Measurements from ENCODE around the gene KCNJ12.
A peak's percentile ranks its signal among the peaks of the same experiment; 100 is the strongest.
"Not testable (repeated sequence)": the region's sequence is repeated elsewhere in the genome, so short reads cannot be mapped to it uniquely, and the experiment has no call there.

The KCNJ12 gene

GRCh38 chr17:21452377-21453143, 76.4 kb downstream of the KCNJ12 start:
- no peak for DNase-seq (ENCODE audit: low spot score)

GRCh38 chr17:21453144-21453898, 77.2 kb downstream of the KCNJ12 start:
- DNase-seq (ENCODE audit: low spot score): no peak

DNA sequence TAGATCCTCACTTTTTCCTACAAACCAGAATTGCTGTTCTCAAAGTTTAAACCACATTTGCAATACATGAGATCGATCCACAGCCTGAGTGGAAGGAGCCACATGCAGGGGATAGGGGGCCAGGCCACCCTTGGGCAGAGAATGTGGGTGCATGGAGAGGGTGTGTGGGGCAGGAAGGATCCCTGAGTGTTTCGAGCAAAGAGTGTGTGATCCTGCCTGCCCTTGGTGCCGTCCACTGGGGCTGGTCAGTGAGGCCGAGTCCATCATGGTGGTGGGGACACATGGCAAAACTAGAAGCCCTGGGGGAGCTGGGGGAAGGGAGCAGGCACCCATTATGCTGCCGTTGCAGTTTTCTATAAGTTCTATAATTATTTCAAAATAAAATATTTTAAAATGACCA, 77.8 kb downstream of the KCNJ12 start:
- DNase-seq (ENCODE audit: low spot score): not testable (repeated sequence)

DNA sequence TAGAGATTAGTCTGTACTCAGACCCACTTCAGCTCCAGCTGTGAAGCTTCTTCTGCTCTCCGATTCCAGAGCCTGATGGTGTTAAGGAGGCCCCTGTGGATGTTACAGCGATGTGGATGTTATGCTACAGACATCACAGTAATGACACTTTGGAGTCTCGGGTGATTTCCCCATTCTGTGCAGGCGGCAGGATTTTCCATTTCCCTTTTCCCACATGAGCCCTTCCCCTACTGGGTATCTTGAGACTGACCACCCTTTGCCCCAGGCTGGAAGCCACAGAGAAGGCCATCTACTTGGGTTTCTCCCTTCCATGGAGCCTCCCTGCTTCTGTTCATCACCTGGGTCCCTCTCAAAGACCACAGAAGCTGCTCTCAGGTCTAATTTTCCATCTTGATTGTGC, 78.3 kb downstream of the KCNJ12 start:
- DNase-seq (ENCODE audit: low spot score): no peak

DNA sequence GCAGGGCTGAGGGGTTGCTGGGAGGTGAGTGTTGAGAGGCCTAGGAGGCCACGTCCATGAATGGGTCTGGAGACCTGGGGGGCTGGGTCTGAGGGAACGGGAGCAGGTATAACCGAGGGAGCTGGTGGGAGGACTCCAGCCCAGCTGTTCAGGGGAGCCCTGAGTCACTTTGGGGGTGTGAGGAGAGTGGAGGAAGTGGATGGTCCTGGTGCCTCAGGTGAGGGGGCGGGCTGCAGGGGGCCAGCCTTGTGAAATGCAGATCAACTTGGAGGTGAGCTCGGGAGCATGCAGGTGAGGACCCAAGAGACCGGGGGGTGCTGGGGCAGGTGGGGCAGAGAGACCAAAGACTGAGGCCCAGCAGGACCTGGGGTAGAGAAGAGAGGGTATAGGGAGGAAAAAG, 79.6 kb downstream of the KCNJ12 start:
- no peak for DNase-seq (ENCODE audit: low spot score)

- DNase-seq (ENCODE audit: low spot score): not testable (repeated sequence)
These were observed 80.3 kb downstream of the KCNJ12 start for GRCh38 chr17:21456449-21456848.

- DNase-seq (ENCODE audit: low spot score): peak; percentile 95
These were observed 81.2 kb downstream of the KCNJ12 start for GRCh38 chr17:21457051-21458026.

- DNase-seq (ENCODE audit: low spot score): no peak
These were observed 81.9 kb downstream of the KCNJ12 start for GRCh38 chr17:21458054-21458453.

- no peak for DNase-seq (ENCODE audit: low spot score)
These were observed 83.4 kb downstream of the KCNJ12 start for GRCh38 chr17:21459536-21459935.

GRCh38 chr17:21460358-21460757, 84.2 kb downstream of the KCNJ12 start:
- no peak for DNase-seq (ENCODE audit: low spot score)

DNA sequence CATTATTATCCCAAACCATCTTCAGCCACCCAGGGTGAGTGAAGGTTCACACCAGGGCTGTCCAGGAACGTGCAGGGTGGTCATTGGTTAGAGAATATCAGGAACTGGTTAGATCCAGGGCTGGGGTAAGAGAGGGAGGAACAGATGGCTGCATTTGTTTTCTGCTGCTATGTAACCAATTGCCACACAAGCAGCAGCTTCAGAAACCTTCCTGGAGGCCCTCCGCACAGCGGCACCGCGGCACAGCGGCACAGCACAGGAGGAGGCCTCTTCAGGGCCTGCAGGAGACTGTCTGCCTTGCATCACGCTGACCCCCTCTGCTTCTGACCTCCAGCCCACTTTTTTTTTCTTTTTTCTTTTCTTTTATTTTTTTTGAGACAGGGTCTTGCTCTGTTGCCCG, 86.1 kb downstream of the KCNJ12 start:
- no peak for DNase-seq (ENCODE audit: low spot score)

DNA sequence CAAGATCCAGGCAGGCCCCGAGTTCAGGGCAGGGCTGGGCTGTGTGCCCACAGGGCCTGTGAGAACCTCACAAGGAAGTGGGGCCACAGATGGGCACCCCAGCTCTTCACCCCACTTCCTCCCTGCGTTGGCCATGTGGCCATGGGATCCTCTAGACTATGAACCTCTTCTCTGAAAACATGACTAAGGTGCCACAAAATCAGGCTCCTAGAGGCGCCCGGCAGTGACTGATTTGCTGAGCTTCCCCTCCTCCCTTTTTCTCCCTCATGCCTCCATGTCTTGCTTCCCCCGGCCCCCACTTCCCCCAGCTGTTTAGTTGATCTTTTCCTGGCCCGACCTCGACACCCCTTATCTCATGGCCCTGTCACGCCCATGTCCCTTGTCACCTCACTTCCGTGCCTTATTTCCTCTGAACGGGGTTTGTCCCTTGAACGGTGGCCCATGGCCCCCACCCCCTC, 87.1 kb downstream of the KCNJ12 start:
- DNase-seq (ENCODE audit: low spot score): no peak

- DNase-seq (ENCODE audit: low spot score): no peak
These were observed 87.7 kb downstream of the KCNJ12 start for GRCh38 chr17:21463779-21464407.

DNA sequence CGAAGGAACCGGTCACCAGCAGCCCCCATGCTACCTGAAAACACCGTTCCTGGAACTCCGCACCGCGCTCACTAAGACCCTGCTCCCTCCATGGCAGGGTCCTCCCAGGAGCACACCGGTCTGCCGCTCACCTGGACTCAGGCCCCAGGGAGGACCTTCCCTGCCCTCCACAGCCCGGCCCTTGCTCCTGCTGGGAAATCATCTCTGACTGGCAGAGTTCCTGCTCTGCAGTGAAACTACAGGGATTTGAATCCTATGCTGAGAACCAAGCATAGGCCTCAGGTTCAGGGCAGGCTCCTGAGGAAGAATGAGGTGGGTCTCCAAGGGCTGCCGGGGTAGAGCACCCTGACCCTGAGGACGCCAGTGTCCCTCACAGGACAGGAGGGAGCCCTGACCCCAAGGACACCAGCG, 88.5 kb downstream of the KCNJ12 start:
- no peak for DNase-seq (ENCODE audit: low spot score)

DNA sequence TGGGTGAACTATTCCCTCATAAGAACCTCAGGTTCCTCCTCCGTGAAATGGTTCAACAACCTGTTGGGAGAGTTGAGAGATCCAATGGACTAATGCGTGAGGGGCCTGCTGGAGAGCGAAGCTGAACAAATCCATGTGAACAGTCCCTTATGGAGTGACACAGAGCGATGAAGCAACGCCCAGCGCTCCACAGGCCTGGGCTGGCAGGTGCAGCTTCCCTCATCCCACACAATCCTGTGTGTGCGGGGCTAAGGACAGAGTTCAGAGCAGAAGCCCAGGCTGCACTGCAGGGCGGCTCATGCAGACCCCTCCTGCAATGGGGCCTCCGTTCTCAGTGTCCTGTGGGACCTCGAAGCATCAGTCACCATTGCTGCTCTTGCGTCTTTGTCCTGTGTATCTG, 90.4 kb downstream of the KCNJ12 start:
- DNase-seq (ENCODE audit: low spot score): no peak

DNA sequence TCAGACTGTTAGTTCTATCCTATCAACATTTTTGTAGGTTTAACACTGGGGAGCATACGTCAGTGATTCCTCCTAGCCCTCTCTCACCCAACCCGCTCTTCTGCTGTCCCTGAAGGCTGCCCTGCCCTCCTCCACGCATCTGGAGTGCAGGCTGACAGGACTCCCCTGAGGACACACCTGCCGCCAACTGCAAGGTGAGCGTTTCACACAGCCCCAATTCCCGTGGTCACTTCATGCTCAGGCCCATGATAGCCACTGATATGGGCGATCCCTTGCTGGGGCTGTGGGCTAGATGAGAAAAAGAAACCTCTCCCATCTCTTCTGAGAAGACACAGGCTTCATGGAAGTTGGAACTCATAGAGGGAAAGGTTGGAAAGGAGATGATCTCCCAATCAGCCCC, 91.0 kb downstream of the KCNJ12 start:
- no peak for DNase-seq (ENCODE audit: low spot score)

- DNase-seq (ENCODE audit: low spot score): no peak
These were observed 91.8 kb downstream of the KCNJ12 start for GRCh38 chr17:21467739-21468490.

Data from D341Med (cell line).